Stomach (tissue), 9 donors: ENCODE results near the gene TANGO2. TPM values are rescaled to one million over a fixed set of nuclear protein-coding genes. Genes with fewer than 3 reads are reported as not detected.

ENCODE experiments used
- DNase-seq, 2 donors: peaks; one replicate each; pipeline versions ENCODE4 v3.0.0 to v3.0.0-alpha.2; 2013 to 2019
- H3K27ac ChIP-seq, 5 donors: fragments of 200-600 bp in 4 of 5; sonication (generic) in 4 of 5; one replicate each; pipeline ENCODE4 v1.5.1; 2013 to 2019; ENCODE audit warnings: mild to moderate bottlenecking in 1 of 5, moderate library complexity in 1 of 5
- H3K27me3 ChIP-seq, 3 donors: fragments of 200-600 bp; sonication (generic); one replicate each; pipeline ENCODE4 v1.5.1; 2017 to 2019; ENCODE audit warnings: mixed run types in 1 of 3
- H3K36me3 ChIP-seq, 4 donors: fragments of 200-600 bp; sonication (generic); 1 replicate in 3 of 4; 2 replicates in 1 of 4; pipeline ENCODE4 v1.5.1; 2016 to 2019
- H3K4me1 ChIP-seq, 4 donors: fragments of 200-600 bp; sonication (generic); one replicate each; pipeline ENCODE4 v1.5.1; 2016 to 2019
- H3K4me3 ChIP-seq, 4 donors: fragments of 200-600 bp; sonication (generic) in 3 of 4; one replicate each; pipeline ENCODE4 v1.5.1; 2016 to 2019; ENCODE audit warnings: mild to moderate bottlenecking in 1 of 4
- H3K9me3 ChIP-seq, 4 donors: fragments of 200-600 bp; sonication (generic); one replicate each; pipeline ENCODE4 v1.5.1; 2016 to 2019
- EP300 ChIP-seq: sonication (generic); formaldehyde crosslinking; IDR thresholded peaks from one replicate; pipeline ENCODE4 v1.6.1; 2017; ENCODE audit warnings: antibody characterized with exemption
- POLR2A ChIP-seq, 4 donors: fragments of 450-650 bp; IDR thresholded peaks; one replicate each; pipeline ENCODE4 v1.6.1; 2016; ENCODE audit warnings: antibody characterized with exemption in 4 of 4, control low read depth in 2 of 4, mild to moderate bottlenecking in 1 of 4, moderate library complexity in 1 of 4
- POLR2AphosphoS5 ChIP-seq, 3 donors: sonication (generic); formaldehyde crosslinking; IDR thresholded peaks; one replicate each; pipeline ENCODE4 v1.6.1; 2016; ENCODE audit warnings: antibody characterized with exemption in 3 of 3
- WGBS, 5 donors: extraction: QIAGEN DNeasy Blood & Tissue Kit in 3 of 5; methylation state at CpG; one replicate each; pipeline versions ENCODE4 v1.1.5 to v1.1.7; 2013 to 2018; 5-methylcytosine and 5-hydroxymethylcytosine counted together
- intact Hi-C: fragments of 100-400 bp; cut with DNase I; formaldehyde crosslinking; loops from one replicate; pipeline ENCODE4 v1.15.1; 2023; ENCODE audit warnings: low total_unique reads
- polyA plus RNA-seq, 3 donors: library from polyadenylated mRNA; stranded (reverse); fragments of 200-250 nt; gene quantifications; one replicate each; pipeline ENCODE4 v1.2.3, GENCODE V29; 2013
- total RNA-seq, 5 donors: library from RNA; depleted of rRNA; stranded (reverse); fragments of >200 nt; gene quantifications; one replicate each; pipeline versions ENCODE4 v1.1.0 to v1.2.3, GENCODE V29; 2014 to 2016
- TF ChIP-seq, protein P1 (sequence below), 7 experiments: fragments of 450-650 bp in 4 of 7; fragments of 200-600 bp in 3 of 7; sonication (generic) in 3 of 7; IDR thresholded peaks; one replicate each; pipeline ENCODE4 v1.5.1; 2016 to 2019; ENCODE audit warnings: antibody characterized with exemption in 7 of 7, control low read depth in 2 of 7, mild to moderate bottlenecking in 1 of 7
- donor health status: healthy with polysubstance abuse.
- donor health status: Bipolar disorder and iron deficiency.
- donor health status: healthy.

TANGO2 gene
- total and polyA plus RNA-seq, 8 donors: 13.8 to 38.8 (median 26.6) TPM

DNA sequence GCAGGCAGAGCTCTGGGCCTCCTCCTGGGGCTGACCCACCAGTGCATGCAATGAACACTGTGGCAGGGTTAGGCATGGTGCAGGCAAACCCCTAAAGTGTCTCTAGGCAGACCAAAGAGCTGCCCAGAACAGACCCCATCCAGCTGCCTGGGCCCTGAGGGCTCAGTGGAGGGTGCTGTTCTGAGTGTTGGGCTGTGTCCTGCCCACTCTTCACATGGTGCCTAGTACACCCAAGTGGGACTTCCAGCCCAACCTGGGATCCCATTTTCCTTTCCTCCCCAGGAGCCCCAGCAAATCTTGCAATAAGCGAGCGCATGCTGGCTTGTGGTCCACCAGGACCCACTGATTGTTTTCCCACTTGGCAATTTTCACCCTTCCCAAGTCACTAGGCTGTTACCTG, 30.7 kb upstream of the TANGO2 start:
- WGBS, 5 donors: 47 to 100% (median 50%) methylated on average over 2 of the region's 2 CpGs
- no peaks in the 10 kb centered on the region for H3K36me3 ChIP-seq
- intact Hi-C loops: no loop called here
- no peak overlapping the region for H3K4me3 ChIP-seq
- H3K4me1 ChIP-seq: peaks cover 10 to 46% (median 18%) of the 10 kb centered on the region in 4 donors
- no peaks in the 10 kb centered on the region for H3K9me3 ChIP-seq
- no peak for DNase-seq
- no peaks in the 10 kb centered on the region for H3K27me3 ChIP-seq
- TF ChIP-seq POLR2AphosphoS5 (IDR thresholded peaks at IDR 0.05) (no peak), EP300 (no peak), POLR2A (IDR thresholded peaks at IDR 0.05) (no peak)
- TF ChIP-seq, protein P1, sequence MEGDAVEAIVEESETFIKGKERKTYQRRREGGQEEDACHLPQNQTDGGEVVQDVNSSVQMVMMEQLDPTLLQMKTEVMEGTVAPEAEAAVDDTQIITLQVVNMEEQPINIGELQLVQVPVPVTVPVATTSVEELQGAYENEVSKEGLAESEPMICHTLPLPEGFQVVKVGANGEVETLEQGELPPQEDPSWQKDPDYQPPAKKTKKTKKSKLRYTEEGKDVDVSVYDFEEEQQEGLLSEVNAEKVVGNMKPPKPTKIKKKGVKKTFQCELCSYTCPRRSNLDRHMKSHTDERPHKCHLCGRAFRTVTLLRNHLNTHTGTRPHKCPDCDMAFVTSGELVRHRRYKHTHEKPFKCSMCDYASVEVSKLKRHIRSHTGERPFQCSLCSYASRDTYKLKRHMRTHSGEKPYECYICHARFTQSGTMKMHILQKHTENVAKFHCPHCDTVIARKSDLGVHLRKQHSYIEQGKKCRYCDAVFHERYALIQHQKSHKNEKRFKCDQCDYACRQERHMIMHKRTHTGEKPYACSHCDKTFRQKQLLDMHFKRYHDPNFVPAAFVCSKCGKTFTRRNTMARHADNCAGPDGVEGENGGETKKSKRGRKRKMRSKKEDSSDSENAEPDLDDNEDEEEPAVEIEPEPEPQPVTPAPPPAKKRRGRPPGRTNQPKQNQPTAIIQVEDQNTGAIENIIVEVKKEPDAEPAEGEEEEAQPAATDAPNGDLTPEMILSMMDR (IDR thresholded peaks at IDR 0.05): no peak
- H3K27ac ChIP-seq: peak overlapping the region in 1 of 5 donors; percentile 50

- WGBS, 5 donors: 95 to 96% (median 95%) methylated on average over 8 to 20 of the region's 20 CpGs
- Histone ChIP-seq H3K4me3 (no peak overlapping the region), H3K9me3 (no peaks in the 10 kb centered on the region), H3K4me1 (peaks cover 8 to 46% (median 13%) of the 10 kb centered on the region in 4 donors), H3K36me3 (no peaks in the 10 kb centered on the region), H3K27ac (peak overlapping the region in 2 of 5 donors; percentile 19 to 50), H3K27me3 (no peaks in the 10 kb centered on the region)
- intact Hi-C loops: no loop called here
- TF ChIP-seq POLR2AphosphoS5 (IDR thresholded peaks at IDR 0.05) (no peak), POLR2A (IDR thresholded peaks at IDR 0.05) (no peak), EP300 (no peak)
- TF ChIP-seq, protein P1 (IDR thresholded peaks at IDR 0.05): no peak
- no peak for DNase-seq
These were observed 30.1 kb upstream of the TANGO2 start for GRCh38 chr22:19990609-19991394.

DNA sequence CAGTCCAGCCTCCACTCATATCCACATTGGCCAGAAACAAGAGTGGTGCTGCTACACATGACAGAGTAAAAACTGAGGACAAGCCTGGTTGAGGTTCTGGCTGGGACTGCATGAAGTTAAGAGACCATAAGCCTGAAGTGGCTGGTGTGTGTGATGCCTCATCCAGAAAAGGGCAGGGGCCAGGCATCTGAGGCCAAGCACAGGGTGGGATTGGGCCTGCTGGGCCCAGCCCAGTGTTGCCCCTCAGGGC, 29.6 kb upstream of the TANGO2 start:
- intact Hi-C loops: no loop called here
- no peak overlapping the region for H3K4me3 ChIP-seq
- DNase-seq: no peak
- H3K4me1 ChIP-seq: peaks cover 5 to 44% (median 10%) of the 10 kb centered on the region in 4 donors
- H3K27me3 ChIP-seq: no peaks in the 10 kb centered on the region
- no peaks in the 10 kb centered on the region for H3K9me3 ChIP-seq
- no peak for TF ChIP-seq POLR2AphosphoS5 (IDR thresholded peaks at IDR 0.05)
- TF ChIP-seq, protein P1 (IDR thresholded peaks at IDR 0.05): no peak
- no peak for TF ChIP-seq POLR2A (IDR thresholded peaks at IDR 0.05)
- no peak for TF ChIP-seq EP300
- no peaks in the 10 kb centered on the region for H3K36me3 ChIP-seq
- peak overlapping the region in 2 of 5 donors; percentile 19 to 50 for H3K27ac ChIP-seq

DNA sequence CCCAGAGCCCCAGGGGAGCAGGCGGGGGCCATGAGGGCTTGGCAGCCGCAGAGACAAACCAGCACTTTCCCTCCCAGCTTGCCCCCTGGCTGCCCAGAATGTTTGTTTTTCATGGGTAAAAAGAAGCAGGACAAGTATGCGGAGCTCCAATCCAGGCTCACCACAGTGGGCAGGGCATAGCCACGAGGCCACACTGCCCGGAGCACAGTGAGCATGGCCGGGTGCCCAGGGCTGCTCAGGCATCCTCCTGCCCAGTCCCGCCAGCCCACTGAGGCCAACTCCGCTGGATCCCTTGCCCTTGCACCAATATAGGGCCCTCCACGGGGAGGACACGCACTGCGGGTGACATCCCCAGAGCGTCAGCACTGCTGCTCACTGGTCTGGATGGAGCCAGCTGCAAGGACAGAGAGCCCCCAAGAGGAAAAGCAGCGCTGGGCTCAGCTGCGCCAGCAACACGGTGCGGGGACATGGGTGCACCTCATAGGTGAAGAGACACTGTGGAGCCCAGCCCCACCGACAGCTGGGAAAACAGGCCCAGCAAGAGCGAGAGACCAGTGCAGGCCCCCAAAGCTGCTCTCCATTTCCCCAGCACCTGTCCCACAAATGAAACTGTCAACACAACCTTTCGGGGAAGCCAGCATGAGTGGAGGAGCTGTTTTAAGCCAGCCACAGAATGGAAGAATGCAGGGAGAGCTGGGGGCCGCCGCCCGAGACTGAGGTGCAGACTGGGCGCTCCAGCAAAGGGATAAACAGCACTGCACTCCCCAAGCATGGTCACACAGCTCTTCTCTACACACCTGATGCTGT, 29.1 kb upstream of the TANGO2 start:
- H3K9me3 ChIP-seq: no peaks in the 10 kb centered on the region
- intact Hi-C loops: no loop called here
- H3K27ac ChIP-seq: peak overlapping the region in 2 of 5 donors; percentile 19 to 50
- H3K27me3 ChIP-seq: no peaks in the 10 kb centered on the region
- DNase-seq: no peak
- no peaks in the 10 kb centered on the region for H3K36me3 ChIP-seq
- H3K4me3 ChIP-seq: no peak overlapping the region
- H3K4me1 ChIP-seq: peaks cover 0 to 39% (median 6%) of the 10 kb centered on the region in 4 donors
- 66 to 81% (median 75%) methylated on average over 11 to 23 of the region's 23 CpGs for WGBS, 5 donors
- TF ChIP-seq, protein P1 (IDR thresholded peaks at IDR 0.05): no peak
- no peak for TF ChIP-seq POLR2A (IDR thresholded peaks at IDR 0.05)
- TF ChIP-seq EP300: no peak
- TF ChIP-seq POLR2AphosphoS5 (IDR thresholded peaks at IDR 0.05): no peak
